CD4-positive, alpha-beta T cell treated with Interleukin-15 for 1 hour (primary cell): Measurements from ENCODE around the gene AHNAK2.
A peak's percentile ranks its signal among the peaks of the same experiment; 100 is the strongest.

Source experiments
- DNase-seq: peaks from one replicate; pipeline ENCODE4 v3.0.0-alpha.2; 2020

Gene AHNAK2

GRCh38 chr14:105011312-105011990, 33.3 kb upstream of the AHNAK2 start:
- DNase-seq, result no peak

- no peak for DNase-seq
These were observed 32.7 kb upstream of the AHNAK2 start for GRCh38 chr14:105010891-105011291.

- no peak for DNase-seq
These were observed 31.9 kb upstream of the AHNAK2 start for GRCh38 chr14:105010106-105010505.

- DNase-seq, result no peak
These were observed 29.6 kb upstream of the AHNAK2 start for GRCh38 chr14:105007593-105008264.

GRCh38 chr14:105006831-105007592, 28.8 kb upstream of the AHNAK2 start:
- DNase-seq, result no peak

GRCh38 chr14:105005929-105006830, 28.0 kb upstream of the AHNAK2 start:
- peak; percentile 5 for DNase-seq

- peak; percentile 12 for DNase-seq
These were observed 27.3 kb upstream of the AHNAK2 start for GRCh38 chr14:105005329-105005928.

- peak; percentile 6 for DNase-seq
These were observed 21.2 kb upstream of the AHNAK2 start for GRCh38 chr14:104999361-104999760.

GRCh38 chr14:104998801-104999200, 20.6 kb upstream of the AHNAK2 start:
- no peak for DNase-seq

- no peak for DNase-seq
These were observed 18.3 kb upstream of the AHNAK2 start for GRCh38 chr14:104996483-104996882.

GRCh38 chr14:104996032-104996431, 17.9 kb upstream of the AHNAK2 start:
- no peak for DNase-seq

GRCh38 chr14:104994978-104995377, 16.8 kb upstream of the AHNAK2 start:
- DNase-seq, result no peak

- no peak for DNase-seq
These were observed 15.8 kb upstream of the AHNAK2 start for GRCh38 chr14:104993808-104994591.

GRCh38 chr14:104993306-104993705, 15.1 kb upstream of the AHNAK2 start:
- no peak for DNase-seq

- DNase-seq, result no peak
These were observed 14.3 kb upstream of the AHNAK2 start for GRCh38 chr14:104992501-104992900.

- no peak for DNase-seq
These were observed 13.7 kb upstream of the AHNAK2 start for GRCh38 chr14:104991896-104992230.

GRCh38 chr14:104989951-104990303, 11.8 kb upstream of the AHNAK2 start:
- no peak for DNase-seq

- no peak for DNase-seq
These were observed 11.2 kb upstream of the AHNAK2 start for GRCh38 chr14:104989236-104989950.

GRCh38 chr14:104986487-104987164, 8.5 kb upstream of the AHNAK2 start:
- DNase-seq, result no peak

GRCh38 chr14:104985675-104986486, 7.7 kb upstream of the AHNAK2 start, which contains the start of gene CLBA1:
TSS of gene CLBA1 (plus strand) at chr14:104985788. CDS start at chr14:104986432, 644 bp downstream.
- DNase-seq, result peak; percentile 93
